KMS-11 (cell line): ENCODE results near the gene H19.

Experiments used
- H2AFZ ChIP-seq: fragments of 200-600 bp; sonication (generic); 2 replicates; pipeline ENCODE4 v1.6.1; 2016; ENCODE audit warnings: antibody characterized with exemption, mixed run types, low read depth
- H3K27ac ChIP-seq: fragments of 200-600 bp; sonication (generic); 2 replicates; pipeline ENCODE4 v1.6.1; 2016; ENCODE audit warnings: mild to moderate bottlenecking, mixed run types
- H3K27me3 ChIP-seq: fragments of 200-600 bp; sonication (generic); 2 replicates; pipeline ENCODE4 v1.6.1; 2017; ENCODE audit warnings: mild to moderate bottlenecking, low read depth, mixed run types, moderate library complexity; ENCODE audit not compliant: insufficient read depth
- H3K36me3 ChIP-seq: fragments of 200-600 bp; sonication (generic); 2 replicates; pipeline ENCODE4 v1.6.1; 2017; ENCODE audit warnings: mild to moderate bottlenecking, mixed run types; ENCODE audit not compliant: insufficient read depth
- H3K4me1 ChIP-seq: fragments of 200-600 bp; sonication (generic); 2 replicates; pipeline ENCODE4 v1.6.1; 2016; ENCODE audit warnings: mild to moderate bottlenecking, low read depth, mixed run types; ENCODE audit not compliant: poor library complexity, severe bottlenecking
- H3K4me2 ChIP-seq: fragments of 200-600 bp; sonication (generic); 2 replicates; pipeline ENCODE4 v1.7.0; 2016; ENCODE audit warnings: mild to moderate bottlenecking, mixed run types
- H3K4me3 ChIP-seq: fragments of 200-600 bp; sonication (generic); IDR thresholded peaks from 2 replicates; pipeline ENCODE4 v1.6.1; 2017; ENCODE audit warnings: low read depth, low read length, mixed read lengths; ENCODE audit not compliant: insufficient read depth
- H3K79me2 ChIP-seq: fragments of 200-600 bp; sonication (generic); 2 replicates; pipeline ENCODE4 v1.6.1; 2016; ENCODE audit warnings: low read depth, mixed run types; ENCODE audit not compliant: insufficient read depth
- H3K9ac ChIP-seq: fragments of 200-600 bp; sonication (generic); 2 replicates; pipeline ENCODE4 v1.6.1; 2016; ENCODE audit warnings: mild to moderate bottlenecking, mixed run types
- H4K20me1 ChIP-seq: fragments of 200-600 bp; sonication (generic); 2 replicates; pipeline ENCODE4 v1.6.1; 2016; ENCODE audit warnings: mild to moderate bottlenecking, mixed run types; ENCODE audit not compliant: insufficient read depth
- TF ChIP-seq, protein P1 (sequence below): fragments of 200-600 bp; sonication (generic); conservative IDR thresholded peaks from 2 replicates; pipeline ENCODE4 v1.6.1; 2017; ENCODE audit warnings: low read depth, mild to moderate bottlenecking, antibody characterized with exemption, low read length, moderate library complexity, mixed read lengths

Gene H19

DNA sequence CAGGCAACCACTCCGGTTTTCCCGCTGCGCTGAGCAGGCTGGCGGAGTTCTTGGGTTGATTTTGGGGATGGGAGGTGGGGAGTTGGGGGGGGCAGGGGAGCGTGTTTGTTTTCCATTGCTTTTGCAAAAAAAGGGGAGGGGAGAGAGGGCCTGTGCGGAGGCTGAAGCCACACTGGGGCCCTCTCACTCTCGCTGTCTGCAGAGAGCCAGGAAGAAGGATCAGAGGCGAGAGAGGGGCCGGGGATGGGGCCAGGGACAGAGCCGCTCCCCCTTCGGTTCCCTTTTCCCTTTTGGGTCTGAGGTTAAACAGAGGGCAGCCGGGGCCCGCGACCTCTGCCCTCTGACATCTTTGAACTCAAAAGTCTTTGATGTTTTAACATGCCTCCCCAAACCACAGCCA lies 17.4 kb upstream of the H19 start:
- TF ChIP-seq, protein P1, sequence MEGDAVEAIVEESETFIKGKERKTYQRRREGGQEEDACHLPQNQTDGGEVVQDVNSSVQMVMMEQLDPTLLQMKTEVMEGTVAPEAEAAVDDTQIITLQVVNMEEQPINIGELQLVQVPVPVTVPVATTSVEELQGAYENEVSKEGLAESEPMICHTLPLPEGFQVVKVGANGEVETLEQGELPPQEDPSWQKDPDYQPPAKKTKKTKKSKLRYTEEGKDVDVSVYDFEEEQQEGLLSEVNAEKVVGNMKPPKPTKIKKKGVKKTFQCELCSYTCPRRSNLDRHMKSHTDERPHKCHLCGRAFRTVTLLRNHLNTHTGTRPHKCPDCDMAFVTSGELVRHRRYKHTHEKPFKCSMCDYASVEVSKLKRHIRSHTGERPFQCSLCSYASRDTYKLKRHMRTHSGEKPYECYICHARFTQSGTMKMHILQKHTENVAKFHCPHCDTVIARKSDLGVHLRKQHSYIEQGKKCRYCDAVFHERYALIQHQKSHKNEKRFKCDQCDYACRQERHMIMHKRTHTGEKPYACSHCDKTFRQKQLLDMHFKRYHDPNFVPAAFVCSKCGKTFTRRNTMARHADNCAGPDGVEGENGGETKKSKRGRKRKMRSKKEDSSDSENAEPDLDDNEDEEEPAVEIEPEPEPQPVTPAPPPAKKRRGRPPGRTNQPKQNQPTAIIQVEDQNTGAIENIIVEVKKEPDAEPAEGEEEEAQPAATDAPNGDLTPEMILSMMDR = no peak

DNA sequence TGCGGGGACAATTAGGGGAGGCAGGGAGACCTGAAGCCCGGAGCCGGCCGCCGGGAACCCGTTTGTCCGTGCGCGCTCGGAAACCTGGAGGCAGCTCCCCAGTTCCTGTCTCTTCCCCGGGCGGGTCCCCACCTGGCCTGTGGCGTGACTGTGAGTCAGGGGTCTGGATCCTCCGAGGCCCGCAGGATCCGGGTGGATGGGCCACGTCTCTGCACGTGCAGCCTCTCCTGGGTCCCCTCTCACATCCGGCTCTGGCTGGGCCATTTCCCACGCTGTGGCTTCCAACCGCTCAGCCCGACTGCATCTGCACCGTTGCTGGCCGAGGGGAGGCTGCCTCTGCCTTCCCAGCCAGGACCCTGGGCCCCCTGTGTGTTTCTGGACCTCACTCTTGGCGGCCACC lies 14.8 kb upstream of the H19 start:
- no peak overlapping the region for H3K4me2 ChIP-seq
- no peaks in the 10 kb centered on the region for H3K27me3 ChIP-seq
- TF ChIP-seq, protein P1 = no peak
- no peak overlapping the region for H3K4me3 ChIP-seq
- no peaks in the 10 kb centered on the region for H3K79me2 ChIP-seq
- H2AFZ ChIP-seq = no peak overlapping the region
- no peak overlapping the region for H3K9ac ChIP-seq
- no peak overlapping the region for H3K27ac ChIP-seq
- no peaks in the 10 kb centered on the region for H4K20me1 ChIP-seq
- H3K36me3 ChIP-seq = no peaks in the 10 kb centered on the region
- H3K4me1 ChIP-seq = no peaks in the 10 kb centered on the region

More for the DNA sequence above, 17.4 kb upstream of the H19 start:
- H3K27ac ChIP-seq = no peak overlapping the region
- H3K79me2 ChIP-seq = no peaks in the 10 kb centered on the region
- H3K4me2 ChIP-seq = no peak overlapping the region
- no peaks in the 10 kb centered on the region for H4K20me1 ChIP-seq
- H3K9ac ChIP-seq = no peak overlapping the region
- H2AFZ ChIP-seq = no peak overlapping the region
- H3K4me3 ChIP-seq = no peak overlapping the region
- H3K4me1 ChIP-seq = no peaks in the 10 kb centered on the region
- no peaks in the 10 kb centered on the region for H3K36me3 ChIP-seq
- no peaks in the 10 kb centered on the region for H3K27me3 ChIP-seq

DNA sequence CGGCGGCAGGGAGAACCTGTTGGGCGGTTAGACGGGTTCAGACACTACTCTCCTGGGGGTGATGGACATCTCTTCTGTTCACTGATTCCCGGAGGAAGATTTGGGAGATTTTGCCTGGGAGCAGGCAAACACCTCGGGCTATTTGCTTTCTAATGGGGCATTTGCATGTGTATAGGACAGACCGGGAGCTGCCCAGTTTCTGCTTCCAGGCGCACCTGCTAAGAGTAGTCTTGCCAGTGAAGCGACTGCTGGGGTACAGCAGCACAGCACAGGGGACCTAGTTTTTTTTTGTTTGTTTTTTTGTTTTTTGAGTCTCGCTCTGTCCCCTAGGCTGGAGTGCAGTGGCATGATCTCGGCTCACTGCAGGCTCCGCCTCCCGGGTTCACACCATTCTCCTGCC lies 6.8 kb upstream of the H19 start:
- H3K4me2 ChIP-seq = no peak overlapping the region
- H3K27ac ChIP-seq = no peak overlapping the region
- H3K79me2 ChIP-seq = no peaks in the 10 kb centered on the region
- no peaks in the 10 kb centered on the region for H3K4me1 ChIP-seq
- H3K9ac ChIP-seq = no peak overlapping the region
- H3K36me3 ChIP-seq = no peaks in the 10 kb centered on the region
- H2AFZ ChIP-seq = no peak overlapping the region
- TF ChIP-seq, protein P1 = no peak
- H3K27me3 ChIP-seq = no peaks in the 10 kb centered on the region
- no peaks in the 10 kb centered on the region for H4K20me1 ChIP-seq
- no peak overlapping the region for H3K4me3 ChIP-seq

DNA sequence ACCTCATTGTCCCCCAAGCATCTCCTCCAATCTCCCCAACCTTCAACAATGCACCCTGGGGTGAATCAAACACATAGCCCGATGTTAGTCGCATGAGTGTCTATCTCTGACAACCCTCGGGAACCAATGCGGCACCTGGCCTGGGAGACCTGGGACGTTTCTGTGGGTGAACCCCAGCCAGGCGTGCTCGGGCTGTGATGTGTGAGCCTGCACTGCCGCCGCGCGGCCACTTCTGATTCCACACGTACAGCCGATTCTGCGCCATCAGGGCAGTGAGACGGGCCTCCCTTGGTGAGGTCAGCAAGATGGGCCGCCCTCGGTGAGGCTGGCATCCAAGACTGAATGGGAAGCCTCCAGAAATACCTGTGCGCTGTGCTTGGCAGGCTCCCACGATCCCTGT lies 5.2 kb upstream of the H19 start:
- TF ChIP-seq, protein P1 = no peak
- H3K27me3 ChIP-seq = no peaks in the 10 kb centered on the region
- no peaks in the 10 kb centered on the region for H3K79me2 ChIP-seq
- H2AFZ ChIP-seq = no peak overlapping the region
- no peaks in the 10 kb centered on the region for H3K4me1 ChIP-seq
- H3K4me2 ChIP-seq = no peak overlapping the region
- no peak overlapping the region for H3K27ac ChIP-seq
- no peak overlapping the region for H3K4me3 ChIP-seq
- no peak overlapping the region for H3K9ac ChIP-seq
- H3K36me3 ChIP-seq = no peaks in the 10 kb centered on the region
- no peaks in the 10 kb centered on the region for H4K20me1 ChIP-seq
